RWPE2 (cell line): ENCODE measurements around the gene RNF111.

Source experiments
- ATAC-seq: fragments of 200-7000 bp; cut with Tn5 transposase; 3 replicates; pipeline ENCODE4 v1.9.1; 2021; ENCODE audit warnings: low read depth
- DNase-seq: peaks from one replicate; pipeline ENCODE4 v3.0.0-alpha.2; 2020; ENCODE audit warnings: low spot score
- H3K27ac ChIP-seq: fragments of 450-650 bp; 2 replicates; pipeline ENCODE4 v1.5.1; 2017; ENCODE audit warnings: mild to moderate bottlenecking; ENCODE audit not compliant: poor library complexity, severe bottlenecking
- H3K27me3 ChIP-seq: fragments of 250-450 bp; sonication (Bioruptor Pico); 2 replicates; pipeline ENCODE4 v1.5.1; 2021; ENCODE audit warnings: mild to moderate bottlenecking, moderate library complexity; ENCODE audit not compliant: insufficient read depth, poor library complexity, severe bottlenecking
- H3K36me3 ChIP-seq: fragments of 250-450 bp; sonication (Bioruptor Pico); 2 replicates; pipeline ENCODE4 v1.5.1; 2020; ENCODE audit warnings: low read depth, mild to moderate bottlenecking, moderate library complexity
- H3K4me1 ChIP-seq: fragments of 250-450 bp; sonication (Bioruptor Pico); 2 replicates; pipeline ENCODE4 v1.5.1; 2021; ENCODE audit warnings: mild to moderate bottlenecking, moderate library complexity; ENCODE audit not compliant: insufficient read depth, poor library complexity, severe bottlenecking
- H3K4me3 ChIP-seq: fragments of 250-450 bp; sonication (Bioruptor Pico); 2 replicates; pipeline ENCODE4 v1.5.1; 2021; ENCODE audit warnings: mild to moderate bottlenecking, moderate library complexity; ENCODE audit not compliant: severe bottlenecking
- H3K9me3 ChIP-seq: fragments of 250-450 bp; sonication (Bioruptor Pico); 2 replicates; pipeline ENCODE4 v1.5.1; 2021; ENCODE audit warnings: mild to moderate bottlenecking, moderate library complexity; ENCODE audit not compliant: severe bottlenecking
- TF ChIP-seq, protein P1 (sequence below): fragments of 450-650 bp; IDR thresholded peaks from one replicate; pipeline ENCODE4 v1.5.1; 2017; ENCODE audit warnings: mild to moderate bottlenecking, moderate library complexity; ENCODE audit not compliant: poor library complexity, severe bottlenecking

RNF111 gene

DNA sequence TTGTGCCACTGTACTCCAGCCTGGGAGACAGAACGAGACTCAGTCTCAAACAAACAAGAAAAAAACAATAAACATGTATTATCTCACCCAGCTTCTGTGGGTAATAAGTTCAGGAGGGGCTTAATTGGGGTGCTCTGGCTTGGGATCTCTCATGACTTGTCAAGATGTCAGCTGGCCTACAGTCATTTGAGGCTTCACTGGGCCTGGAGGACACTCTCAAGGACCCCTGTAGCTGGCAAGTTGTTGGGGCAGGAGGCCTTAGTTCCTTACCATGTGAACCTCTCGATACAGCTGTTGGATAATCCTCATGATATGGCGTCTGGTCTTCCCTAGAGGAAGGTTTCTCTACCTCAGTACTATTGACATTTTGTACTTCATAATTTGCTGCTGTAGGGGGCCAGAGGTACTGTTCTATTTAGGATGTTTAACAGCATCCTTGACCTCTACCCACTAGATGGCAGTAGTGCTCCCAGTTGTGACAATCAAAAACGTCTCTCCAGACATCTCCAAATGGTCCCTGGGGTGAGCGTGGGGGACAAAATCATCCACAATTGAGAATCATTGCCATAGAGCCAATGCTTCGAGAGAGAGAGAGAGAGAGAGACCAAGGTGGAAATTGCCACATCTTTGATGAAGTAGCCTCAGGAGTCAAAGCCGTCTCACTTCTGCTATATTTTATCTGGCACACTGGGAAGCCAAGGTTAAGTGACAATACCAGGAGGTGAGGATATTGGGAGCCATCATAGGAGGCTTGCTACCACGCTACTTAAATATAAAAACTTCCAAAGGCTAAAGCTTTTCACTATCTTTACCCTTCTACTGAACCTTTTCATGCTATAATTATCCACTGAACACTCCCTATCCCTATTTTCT lies 30.1 kb upstream of the RNF111 start:
- Histone ChIP-seq H3K4me3 (no peak overlapping the region), H3K27ac (no peak overlapping the region), H3K27me3 (no peaks in the 10 kb centered on the region), H3K9me3 (no peaks in the 10 kb centered on the region), H3K36me3 (no peaks in the 10 kb centered on the region), H3K4me1 (peaks cover 8% of the 10 kb centered on the region)
- TF ChIP-seq, protein P1, sequence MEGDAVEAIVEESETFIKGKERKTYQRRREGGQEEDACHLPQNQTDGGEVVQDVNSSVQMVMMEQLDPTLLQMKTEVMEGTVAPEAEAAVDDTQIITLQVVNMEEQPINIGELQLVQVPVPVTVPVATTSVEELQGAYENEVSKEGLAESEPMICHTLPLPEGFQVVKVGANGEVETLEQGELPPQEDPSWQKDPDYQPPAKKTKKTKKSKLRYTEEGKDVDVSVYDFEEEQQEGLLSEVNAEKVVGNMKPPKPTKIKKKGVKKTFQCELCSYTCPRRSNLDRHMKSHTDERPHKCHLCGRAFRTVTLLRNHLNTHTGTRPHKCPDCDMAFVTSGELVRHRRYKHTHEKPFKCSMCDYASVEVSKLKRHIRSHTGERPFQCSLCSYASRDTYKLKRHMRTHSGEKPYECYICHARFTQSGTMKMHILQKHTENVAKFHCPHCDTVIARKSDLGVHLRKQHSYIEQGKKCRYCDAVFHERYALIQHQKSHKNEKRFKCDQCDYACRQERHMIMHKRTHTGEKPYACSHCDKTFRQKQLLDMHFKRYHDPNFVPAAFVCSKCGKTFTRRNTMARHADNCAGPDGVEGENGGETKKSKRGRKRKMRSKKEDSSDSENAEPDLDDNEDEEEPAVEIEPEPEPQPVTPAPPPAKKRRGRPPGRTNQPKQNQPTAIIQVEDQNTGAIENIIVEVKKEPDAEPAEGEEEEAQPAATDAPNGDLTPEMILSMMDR = peak; percentile 99
- DNase-seq (no peak), ATAC-seq (peak; percentile 89)

DNA sequence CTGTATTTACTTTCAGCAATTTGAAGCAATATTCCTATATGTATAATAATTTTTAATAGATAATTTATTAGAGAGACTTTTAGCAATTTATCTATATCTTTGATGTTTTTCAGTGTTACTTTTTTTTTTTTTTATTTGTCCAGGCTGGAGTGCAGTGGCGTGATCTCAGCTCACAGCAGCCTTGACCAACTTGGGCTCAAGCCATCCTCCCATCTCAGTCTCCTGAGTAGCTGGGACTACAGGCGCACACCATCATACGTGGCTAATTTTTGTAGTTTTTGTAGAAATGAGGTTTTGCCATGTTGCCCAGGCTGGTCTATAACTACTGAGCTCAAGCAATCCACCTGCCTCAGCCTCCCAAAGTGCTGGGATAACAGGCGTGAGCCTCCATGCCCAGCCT lies 28.7 kb upstream of the RNF111 start:
- TF ChIP-seq, protein P1 = no peak
- H3K4me1 ChIP-seq = peaks cover 10% of the 10 kb centered on the region
- H3K4me3 ChIP-seq = no peak overlapping the region
- ATAC-seq (no peak), DNase-seq (no peak)
- H3K27me3 ChIP-seq = no peaks in the 10 kb centered on the region
- H3K27ac ChIP-seq = no peak overlapping the region
- H3K36me3 ChIP-seq = no peaks in the 10 kb centered on the region
- H3K9me3 ChIP-seq = no peaks in the 10 kb centered on the region

DNA sequence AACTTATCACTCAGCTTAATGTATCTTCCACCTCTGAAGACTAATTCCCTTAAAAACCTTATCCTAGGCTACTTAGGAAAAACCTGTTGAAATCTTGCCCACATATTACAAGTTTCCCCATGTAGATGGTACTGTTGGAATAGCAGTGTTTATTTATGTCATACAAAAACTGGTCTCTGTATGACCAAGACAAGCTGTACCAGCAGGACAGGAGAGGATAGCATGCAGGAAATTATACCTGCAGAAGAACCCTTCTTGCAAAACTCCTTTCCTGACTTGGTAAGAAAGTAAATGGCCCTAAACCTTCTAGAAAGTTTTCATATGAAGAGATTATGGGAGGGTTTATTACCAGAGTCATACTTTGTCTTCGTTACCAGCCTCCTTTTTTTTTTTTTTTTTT lies 25.3 kb upstream of the RNF111 start:
- H3K36me3 ChIP-seq = no peaks in the 10 kb centered on the region
- peak overlapping the region; percentile 55 for H3K27ac ChIP-seq
- no peaks in the 10 kb centered on the region for H3K9me3 ChIP-seq
- H3K4me1 ChIP-seq = peaks cover 10% of the 10 kb centered on the region
- H3K27me3 ChIP-seq = no peaks in the 10 kb centered on the region
- ATAC-seq = no peak
- DNase-seq = no peak
- H3K4me3 ChIP-seq = no peak overlapping the region
- TF ChIP-seq, protein P1 = no peak

DNA sequence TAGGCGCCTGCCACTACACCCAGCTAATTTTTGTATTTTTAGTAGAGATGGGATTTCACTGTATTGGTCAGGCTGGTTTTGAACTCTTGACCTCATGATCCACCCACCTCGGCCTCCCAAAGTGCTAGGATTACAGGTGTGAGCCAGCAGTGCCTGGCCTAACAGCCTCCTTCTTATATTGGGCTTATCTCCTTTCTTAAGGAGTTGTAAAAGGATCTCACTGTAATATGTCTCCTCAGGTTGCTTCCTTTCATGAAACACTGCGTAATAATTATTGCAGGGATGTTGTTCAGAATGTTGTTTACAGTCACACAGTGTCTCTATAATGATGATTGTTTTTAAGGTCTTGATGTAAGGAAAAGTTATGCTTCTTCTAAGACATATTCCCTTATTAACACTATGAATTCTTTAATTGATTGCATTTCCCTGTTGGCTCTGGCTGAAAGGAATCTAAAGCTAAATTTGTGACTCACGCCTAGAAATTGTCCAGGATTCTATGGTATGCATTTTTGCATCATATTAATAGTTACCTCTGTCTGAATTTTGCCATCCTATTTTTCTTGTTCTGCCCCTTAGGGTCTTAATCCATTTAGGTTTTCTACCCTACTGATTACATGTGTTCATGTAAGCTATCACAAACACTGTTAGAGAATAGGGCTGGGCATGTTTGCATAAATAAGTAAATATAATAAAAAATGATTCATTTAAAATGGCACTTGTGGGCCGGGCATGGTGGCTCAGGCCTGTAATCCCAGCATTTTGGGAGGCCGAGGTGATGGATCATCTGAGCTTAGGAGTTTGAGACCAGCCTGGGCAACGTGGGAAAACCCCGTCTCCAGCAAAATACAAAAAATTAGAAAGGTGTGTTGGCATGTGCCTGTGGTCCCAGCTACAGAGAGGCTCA lies 24.5 kb upstream of the RNF111 start:
- H3K27ac ChIP-seq = peak overlapping the region; percentile 55
- no peaks in the 10 kb centered on the region for H3K36me3 ChIP-seq
- H3K27me3 ChIP-seq = no peaks in the 10 kb centered on the region
- ATAC-seq (peak; percentile 82), DNase-seq (no peak)
- H3K4me3 ChIP-seq = no peak overlapping the region
- H3K9me3 ChIP-seq = no peaks in the 10 kb centered on the region
- TF ChIP-seq, protein P1 = no peak
- H3K4me1 ChIP-seq = peaks cover 10% of the 10 kb centered on the region
